Right lobe of liver (tissue), 4 donors: Measurements from ENCODE around the gene TRIM71.

Experiments
- CTCF ChIP-seq, 4 donors: fragments of 200-600 bp in 3 of 4; fragments of 450-650 bp in 1 of 4; IDR thresholded peaks; one replicate each; pipeline versions ENCODE4 v1.5.1 to v1.8.0; 2016 to 2022; ENCODE audit warnings: antibody characterized with exemption in 4 of 4, mild to moderate bottlenecking in 2 of 4
- POLR2A ChIP-seq: fragments of 450-650 bp; IDR thresholded peaks from one replicate; pipeline ENCODE4 v1.6.1; 2017; ENCODE audit warnings: antibody characterized with exemption, mild to moderate bottlenecking
- donor health status: DM: no; HTN: no; CAD: no.
- donor health status: DM: no; HTN: no; CAD: no.
- donor health status: DM: no; HTN: yes; CAD: no.

- TF ChIP-seq CTCF (IDR thresholded peaks at IDR 0.05) (no peak), POLR2A (no peak)
Measured at GRCh38 chr3:32899265-32899664, 81.5 kb downstream of the TRIM71 start.
